Esophagus squamous epithelium (tissue), 5 donors: Measurements from ENCODE around the gene GNPTAB. TPM values are rescaled to one million over a fixed set of nuclear protein-coding genes. Genes with fewer than 3 reads are reported as not detected.
A peak's percentile ranks its signal among the peaks of the same experiment; 100 is the strongest.

Source experiments
- DNase-seq: peaks from one replicate; lab custom pipeline; 2025; lab: John Stamatoyannopoulos, UW
- H3K27ac ChIP-seq, 4 donors: fragments of 200-600 bp; sonication (generic); one replicate each; pipeline ENCODE4 v1.5.1; 2016 to 2019; ENCODE audit warnings: mild to moderate bottlenecking in 1 of 4
- H3K27me3 ChIP-seq, 4 donors: fragments of 200-600 bp; sonication (generic); 1 replicate in 3 of 4; 2 replicates in 1 of 4; pipeline versions ENCODE4 v1.5.1 to v1.6.0; 2017 to 2021; ENCODE audit warnings: antibody characterized with exemption in 1 of 4
- H3K36me3 ChIP-seq, 3 donors: fragments of 200-600 bp; sonication (generic); one replicate each; pipeline ENCODE4 v1.5.1; 2016 to 2019
- H3K4me1 ChIP-seq, 3 donors: fragments of 200-600 bp; sonication (generic); one replicate each; pipeline ENCODE4 v1.5.1; 2017 to 2019
- H3K4me3 ChIP-seq, 4 donors: fragments of 200-600 bp; sonication (generic); 1 replicate in 3 of 4; 2 replicates in 1 of 4; pipeline ENCODE4 v1.5.1; 2016 to 2019; ENCODE audit warnings: mild to moderate bottlenecking in 2 of 4, moderate library complexity in 1 of 4
- H3K9me3 ChIP-seq, 3 donors: fragments of 200-600 bp; sonication (generic); one replicate each; pipeline ENCODE4 v1.5.1; 2016 to 2019
- POLR2A ChIP-seq, 4 donors: fragments of 450-650 bp; IDR thresholded peaks; one replicate each; pipeline ENCODE4 v1.6.1; 2017; ENCODE audit warnings: antibody characterized with exemption in 4 of 4, mild to moderate bottlenecking in 4 of 4, moderate library complexity in 3 of 4
- WGBS, 2 donors: methylation state at CpG; one replicate each; pipeline ENCODE4 v1.1.5; 2018; 5-methylcytosine and 5-hydroxymethylcytosine counted together
- intact Hi-C: fragments of 100-400 bp; cut with DNase I; formaldehyde crosslinking; loops from one replicate; pipeline ENCODE4 v1.15.0; 2022
- total RNA-seq, 4 donors: library from RNA; depleted of rRNA; stranded (reverse); fragments of >200 nt; gene quantifications; one replicate each; pipeline ENCODE4 v1.1.0, GENCODE V29; 2016
- TF ChIP-seq, protein P1 (sequence below), 6 experiments: fragments of 450-650 bp in 4 of 6; fragments of 200-600 bp in 2 of 6; sonication (generic) in 2 of 6; IDR thresholded peaks; one replicate each; pipeline ENCODE4 v1.5.1; 2016 to 2019; ENCODE audit warnings: antibody characterized with exemption in 6 of 6, mild to moderate bottlenecking in 4 of 6, moderate library complexity in 4 of 6
- donor health status: DM: yes; HTN: yes; CAD: no.

GNPTAB gene
- total RNA-seq, 4 donors from 2014 or later, result 20.8 to 26.3 (median 21.9) TPM

DNA sequence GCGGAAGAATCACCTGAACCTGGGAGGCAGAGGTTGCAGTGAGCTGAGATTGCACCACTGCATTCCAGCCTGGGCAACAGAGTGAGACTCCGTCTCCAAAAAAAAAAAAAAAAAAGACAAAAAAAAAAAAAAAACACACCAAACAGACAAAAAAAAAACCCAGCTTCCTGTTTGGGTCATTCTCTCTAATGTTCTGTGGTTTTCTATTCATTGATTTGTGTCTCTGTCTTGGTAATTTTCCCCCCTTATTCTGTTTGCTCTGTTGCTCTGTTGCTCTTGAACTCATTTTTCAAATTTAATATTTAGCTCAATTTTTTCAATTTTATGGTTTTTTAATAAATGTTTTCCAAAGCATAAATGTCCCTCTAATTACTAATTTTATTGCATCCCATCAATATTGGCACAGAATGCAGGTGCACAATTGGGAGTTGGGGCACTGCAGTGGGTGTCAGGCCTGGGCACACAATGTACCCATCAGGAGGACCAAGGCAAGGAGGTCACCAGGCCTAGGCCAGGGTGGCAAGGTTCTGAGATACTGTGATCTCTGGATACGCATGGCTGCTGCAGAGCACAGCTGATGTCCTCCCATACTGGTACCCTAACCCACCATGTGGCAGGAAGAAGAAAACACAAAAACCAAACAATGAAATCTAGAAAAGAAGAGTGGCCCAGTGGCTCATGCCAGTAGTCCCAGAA is 8.0 kb upstream of the GNPTAB start:
- H3K36me3 ChIP-seq, result no peaks in the 10 kb centered on the region
- no peaks in the 10 kb centered on the region for H3K9me3 ChIP-seq
- H3K4me1 ChIP-seq, result peaks cover 0 to 10% (median 0%) of the 10 kb centered on the region in 3 donors
- intact Hi-C loops, result loop anchor here (5.0 kb wide), 1 partner anchor 66 kb away; no protein-coding TSS in a partner anchor
- DNase-seq, result no peak
- whole genome bisulfite sequencing, 2 donors, result 60 to 62% methylated on average over 2 to 3 of the region's 3 CpGs
- no peaks in the 10 kb centered on the region for H3K27me3 ChIP-seq
- H3K27ac ChIP-seq, result no peak overlapping the region
- no peak overlapping the region for H3K4me3 ChIP-seq
- TF ChIP-seq POLR2A (IDR thresholded peaks at IDR 0.05), result no peak
- TF ChIP-seq, protein P1, sequence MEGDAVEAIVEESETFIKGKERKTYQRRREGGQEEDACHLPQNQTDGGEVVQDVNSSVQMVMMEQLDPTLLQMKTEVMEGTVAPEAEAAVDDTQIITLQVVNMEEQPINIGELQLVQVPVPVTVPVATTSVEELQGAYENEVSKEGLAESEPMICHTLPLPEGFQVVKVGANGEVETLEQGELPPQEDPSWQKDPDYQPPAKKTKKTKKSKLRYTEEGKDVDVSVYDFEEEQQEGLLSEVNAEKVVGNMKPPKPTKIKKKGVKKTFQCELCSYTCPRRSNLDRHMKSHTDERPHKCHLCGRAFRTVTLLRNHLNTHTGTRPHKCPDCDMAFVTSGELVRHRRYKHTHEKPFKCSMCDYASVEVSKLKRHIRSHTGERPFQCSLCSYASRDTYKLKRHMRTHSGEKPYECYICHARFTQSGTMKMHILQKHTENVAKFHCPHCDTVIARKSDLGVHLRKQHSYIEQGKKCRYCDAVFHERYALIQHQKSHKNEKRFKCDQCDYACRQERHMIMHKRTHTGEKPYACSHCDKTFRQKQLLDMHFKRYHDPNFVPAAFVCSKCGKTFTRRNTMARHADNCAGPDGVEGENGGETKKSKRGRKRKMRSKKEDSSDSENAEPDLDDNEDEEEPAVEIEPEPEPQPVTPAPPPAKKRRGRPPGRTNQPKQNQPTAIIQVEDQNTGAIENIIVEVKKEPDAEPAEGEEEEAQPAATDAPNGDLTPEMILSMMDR (IDR thresholded peaks at IDR 0.05), result no peak

- 16 to 28% methylated on average over 1 of the region's 1 CpG for WGBS, 2 donors
- DNase-seq, result no peak
- Histone ChIP-seq H3K4me3 (no peak overlapping the region), H3K27me3 (no peaks in the 10 kb centered on the region), H3K4me1 (peaks cover 8 to 42% (median 18%) of the 10 kb centered on the region in 3 donors), H3K27ac (no peak overlapping the region), H3K36me3 (no peaks in the 10 kb centered on the region), H3K9me3 (no peaks in the 10 kb centered on the region)
- TF ChIP-seq, protein P1 (IDR thresholded peaks at IDR 0.05), result no peak
- TF ChIP-seq POLR2A (IDR thresholded peaks at IDR 0.05), result no peak
- intact Hi-C loops, result no loop called here
These were observed 1.3 kb upstream of the GNPTAB start for GRCh38 chr12:101832030-101832429.

- Histone ChIP-seq H3K4me1 (peaks cover 11 to 62% (median 25%) of the 10 kb centered on the region in 3 donors), H3K27ac (peak overlapping the region; percentile 89 to 94 (median 90)), H3K36me3 (no peaks in the 10 kb centered on the region), H3K9me3 (no peaks in the 10 kb centered on the region), H3K27me3 (no peaks in the 10 kb centered on the region), H3K4me3 (peak overlapping the region; percentile 87 to 93 (median 91))
- DNase-seq, result no peak
- WGBS, 2 donors, result 3 to 7% methylated on average over 8 to 11 of the region's 11 CpGs
- intact Hi-C loops, result no loop called here
- TF ChIP-seq, protein P1 (IDR thresholded peaks at IDR 0.05), result no peak
- no peak for TF ChIP-seq POLR2A (IDR thresholded peaks at IDR 0.05)
These were observed 956 bp downstream of the GNPTAB start for GRCh38 chr12:101829639-101830366.

- Histone ChIP-seq H3K27ac (peak overlapping the region in 2 of 4 donors; percentile 89 to 94), H3K4me1 (peaks cover 20 to 74% (median 28%) of the 10 kb centered on the region in 3 donors), H3K4me3 (peak overlapping the region in 2 of 4 donors; percentile 91), H3K36me3 (no peaks in the 10 kb centered on the region), H3K27me3 (no peaks in the 10 kb centered on the region), H3K9me3 (no peaks in the 10 kb centered on the region)
- DNase-seq, result no peak
- intact Hi-C loops, result no loop called here
- 93 to 94% methylated on average over 6 of the region's 6 CpGs for WGBS, 2 donors
- TF ChIP-seq POLR2A (IDR thresholded peaks at IDR 0.05), result no peak
- TF ChIP-seq, protein P1 (IDR thresholded peaks at IDR 0.05), result no peak
These were observed 2.1 kb downstream of the GNPTAB start for GRCh38 chr12:101828463-101829196.
